Measurements from ENCODE around the gene BGN. TPM values are rescaled to one million over a fixed set of nuclear protein-coding genes. Genes with fewer than 3 reads are reported as not detected.

The BGN gene
- total and polyA plus RNA-seq, 12 donors, result 38.7 to 202 (median 68.0) TPM

- intact Hi-C loops (cut with DNase I), result no loop called here
- ATAC-seq (no peak), DNase-seq (no peak)
- Histone ChIP-seq H3K36me3 (no peaks in the 10 kb centered on the region), H3K27ac (no peak overlapping the region), H3K4me1 (peaks cover 0 to 10% (median 2%) of the 10 kb centered on the region in 9 donors), H3K9me3 (no peaks in the 10 kb centered on the region), H3K27me3 (peaks cover 0 to under 1% (median 0%) of the 10 kb centered on the region in 7 donors), H3K4me3 (no peak overlapping the region)
- no peak for TF ChIP-seq CTCF (IDR thresholded peaks at IDR 0.05)
- WGBS, 2 donors, result 71 to 85% methylated on average over 18 to 23 of the region's 23 CpGs
Measured at GRCh38 chrX:153482376-153483015, 12.3 kb upstream of the BGN start.

GRCh38 chrX:153485396-153486080, 9.2 kb upstream of the BGN start:
- no peak overlapping the region for H3K4me3 ChIP-seq
- no peaks in the 10 kb centered on the region for H3K36me3 ChIP-seq
- no peak for ATAC-seq
- intact Hi-C loops (cut with DNase I), result no loop called here
- H3K27me3 ChIP-seq, result no peaks in the 10 kb centered on the region
- peak overlapping the region in 2 of 10 donors; percentile 3 to 44 for H3K27ac ChIP-seq
- peaks cover 0 to 24% (median 9%) of the 10 kb centered on the region in 9 donors for H3K4me1 ChIP-seq
- DNase-seq, result no peak
- H3K9me3 ChIP-seq, result no peaks in the 10 kb centered on the region
- no peak for TF ChIP-seq CTCF (IDR thresholded peaks at IDR 0.05)
- whole genome bisulfite sequencing, 2 donors, result 84 to 86% methylated on average over 22 to 30 of the region's 30 CpGs

- H3K4me1 ChIP-seq, result peaks cover 0 to 28% (median 9%) of the 10 kb centered on the region in 9 donors
- TF ChIP-seq CTCF (IDR thresholded peaks at IDR 0.05), result no peak
- no peaks in the 10 kb centered on the region for H3K27me3 ChIP-seq
- no peaks in the 10 kb centered on the region for H3K36me3 ChIP-seq
- H3K9me3 ChIP-seq, result no peaks in the 10 kb centered on the region
- H3K4me3 ChIP-seq, result no peak overlapping the region
- ATAC-seq (no peak), DNase-seq (no peak)
- no peak overlapping the region for H3K27ac ChIP-seq
- WGBS, 2 donors, result 72 to 73% methylated on average over 8 to 10 of the region's 10 CpGs
- intact Hi-C loops (cut with DNase I), result no loop called here
Measured at GRCh38 chrX:153486171-153486570, 8.6 kb upstream of the BGN start.

- no peak overlapping the region for H3K4me3 ChIP-seq
- peak overlapping the region in 9 of 10 donors; percentile 52 to 83 (median 73) for H3K27ac ChIP-seq
Measured at GRCh38 chrX:153487590-153488071, 7.1 kb upstream of the BGN start.

More at GRCh38 chrX:153487590-153488071, 7.1 kb upstream of the BGN start:
- DNase-seq (peak in 1 of 2 donors; percentile 52), ATAC-seq (peak in 7 of 8 donors; percentile 9 to 27 (median 20))
- Histone ChIP-seq H3K36me3 (no peaks in the 10 kb centered on the region), H3K4me1 (peaks cover 0 to 42% (median 14%) of the 10 kb centered on the region in 9 donors), H3K27me3 (no peaks in the 10 kb centered on the region), H3K9me3 (no peaks in the 10 kb centered on the region)
- no peak for TF ChIP-seq CTCF (IDR thresholded peaks at IDR 0.05)
- intact Hi-C loops (cut with DNase I), result no loop called here
- 49 to 56% methylated on average over 10 to 11 of the region's 11 CpGs for WGBS, 2 donors
